DND-41 (cell line): Measurements from ENCODE around the gene CPE.
A peak's percentile ranks its signal among the peaks of the same experiment; 100 is the strongest.

Experiments used
- ATAC-seq: fragments of 200-7000 bp; cut with Tn5 transposase; 3 replicates; pipeline ENCODE4 v1.9.1; 2021; ENCODE audit warnings: low read depth; ENCODE audit not compliant: insufficient read depth
- DNase-seq: peaks from one replicate; pipeline ENCODE4 v3.0.0-alpha.2; 2020
- H2AFZ ChIP-seq: 2 replicates; pipeline ENCODE4 v1.6.0; 2012; ENCODE audit warnings: low read depth, low read length
- H3K27ac ChIP-seq: 2 replicates; pipeline ENCODE4 v1.5.1; 2012; ENCODE audit warnings: low read length, inconsistent platforms
- H3K27me3 ChIP-seq: fragments of 200-600 bp; sonication (generic); 2 replicates; pipeline ENCODE4 v1.6.0; 2012; ENCODE audit warnings: low read length, mild to moderate bottlenecking, inconsistent platforms; ENCODE audit not compliant: insufficient read depth, poor library complexity
- H3K36me3 ChIP-seq: 2 replicates; pipeline ENCODE4 v1.5.1; 2012; ENCODE audit warnings: low read length, inconsistent platforms; ENCODE audit not compliant: insufficient read depth
- H3K4me1 ChIP-seq: 2 replicates; pipeline ENCODE4 v1.5.1; 2012; ENCODE audit warnings: mild to moderate bottlenecking, low read length; ENCODE audit not compliant: insufficient read depth
- H3K4me2 ChIP-seq: 2 replicates; pipeline ENCODE4 v1.6.0; 2012; ENCODE audit warnings: mild to moderate bottlenecking, moderate library complexity, low read length, inconsistent platforms; ENCODE audit not compliant: insufficient read depth
- H3K4me3 ChIP-seq, 2 experiments: fragments of 200-600 bp in 1 of 2; shearing (Covaris generic) in 1 of 2; 2 replicates each; pipeline ENCODE4 v1.5.1; 2012 to 2016; ENCODE audit warnings: inconsistent platforms in 2 of 2, low read length in 2 of 2, mild to moderate bottlenecking in 2 of 2, low read depth in 1 of 2, moderate library complexity in 1 of 2
- H3K79me2 ChIP-seq: 2 replicates; pipeline ENCODE4 v1.6.0; 2012; ENCODE audit warnings: low read length, inconsistent platforms; ENCODE audit not compliant: insufficient read depth
- H3K9ac ChIP-seq: 2 replicates; pipeline ENCODE4 v1.6.0; 2012; ENCODE audit warnings: low read depth, mild to moderate bottlenecking, inconsistent platforms, low read length, moderate library complexity
- H3K9me3 ChIP-seq: 2 replicates; pipeline ENCODE4 v1.5.1; 2012; ENCODE audit warnings: low read length, moderate library complexity, mild to moderate bottlenecking, inconsistent platforms; ENCODE audit not compliant: insufficient read depth, severe bottlenecking
- H4K20me1 ChIP-seq: 2 replicates; pipeline ENCODE4 v1.6.0; 2012; ENCODE audit warnings: low read length; ENCODE audit not compliant: insufficient read depth
- CTCF ChIP-seq: IDR thresholded peaks from 2 replicates; pipeline ENCODE4 v1.5.1; 2012; ENCODE audit warnings: borderline replicate concordance, low read length, moderate library complexity, mild to moderate bottlenecking; ENCODE audit not compliant: poor library complexity, severe bottlenecking; ENCODE audit errors: extremely low read depth
- EZH2 ChIP-seq: IDR thresholded peaks from 3 replicates; pipeline ENCODE4 v1.6.1; 2012; ENCODE audit warnings: borderline replicate concordance, low read depth, mild to moderate bottlenecking, moderate library complexity, low read length, inconsistent platforms; ENCODE audit not compliant: severe bottlenecking

The CPE gene

GRCh38 chr4:165541851-165542459 is 163.1 kb downstream of the CPE start:
- Histone ChIP-seq H2AFZ (no peak overlapping the region), H3K9ac (no peak overlapping the region), H3K27ac (no peak overlapping the region), H3K27me3 (peaks cover 3% of the 10 kb centered on the region), H3K4me1 (no peaks in the 10 kb centered on the region), H4K20me1 (no peaks in the 10 kb centered on the region), H3K4me2 (no peak overlapping the region), H3K9me3 (no peaks in the 10 kb centered on the region), H3K79me2 (no peaks in the 10 kb centered on the region), H3K36me3 (no peaks in the 10 kb centered on the region), H3K4me3 (no peak overlapping the region)
- ATAC-seq (peak; percentile 50; the same call in 1 of the 3 replicates), DNase-seq (no peak)
- TF ChIP-seq EZH2 (no peak), CTCF (no peak)

GRCh38 chr4:165542476-165542875 is 163.7 kb downstream of the CPE start:
- H3K36me3 ChIP-seq, result no peaks in the 10 kb centered on the region
- no peak for DNase-seq

More at GRCh38 chr4:165542476-165542875, 163.7 kb downstream of the CPE start:
- Histone ChIP-seq H3K4me3 (no peak overlapping the region), H2AFZ (no peak overlapping the region), H3K27ac (no peak overlapping the region), H3K4me1 (no peaks in the 10 kb centered on the region), H3K27me3 (peaks cover 3% of the 10 kb centered on the region), H3K9ac (no peak overlapping the region), H3K9me3 (no peaks in the 10 kb centered on the region), H3K79me2 (no peaks in the 10 kb centered on the region), H4K20me1 (no peaks in the 10 kb centered on the region), H3K4me2 (no peak overlapping the region)
- no peak for TF ChIP-seq CTCF
- TF ChIP-seq EZH2, result no peak
- ATAC-seq, result no peak
